GM18861 (cell line): ENCODE results near the gene KRTAP4-12.
"Not testable (repeated sequence)": the region's sequence is repeated elsewhere in the genome, so short reads cannot be mapped to it uniquely, and the experiment has no call there.

ENCODE experiments used
- ATAC-seq: cut with Tn5 transposase; IDR thresholded peaks from one replicate; pipeline ENCODE4 v1.9.1; 2021; ENCODE audit not compliant: unreplicated experiment

The KRTAP4-12 gene

GRCh38 chr17:41098042-41098441, 25.9 kb downstream of the KRTAP4-12 start, which contains the start of gene KRTAP4-8:
Gene KRTAP4-8 (minus strand): TSS chr17:41098142. CDS start chr17:41098084, 58 bp downstream.
- no peak for ATAC-seq

- ATAC-seq: no peak
Measured at GRCh38 chr17:41096055-41096454, 27.9 kb downstream of the KRTAP4-12 start.

DNA sequence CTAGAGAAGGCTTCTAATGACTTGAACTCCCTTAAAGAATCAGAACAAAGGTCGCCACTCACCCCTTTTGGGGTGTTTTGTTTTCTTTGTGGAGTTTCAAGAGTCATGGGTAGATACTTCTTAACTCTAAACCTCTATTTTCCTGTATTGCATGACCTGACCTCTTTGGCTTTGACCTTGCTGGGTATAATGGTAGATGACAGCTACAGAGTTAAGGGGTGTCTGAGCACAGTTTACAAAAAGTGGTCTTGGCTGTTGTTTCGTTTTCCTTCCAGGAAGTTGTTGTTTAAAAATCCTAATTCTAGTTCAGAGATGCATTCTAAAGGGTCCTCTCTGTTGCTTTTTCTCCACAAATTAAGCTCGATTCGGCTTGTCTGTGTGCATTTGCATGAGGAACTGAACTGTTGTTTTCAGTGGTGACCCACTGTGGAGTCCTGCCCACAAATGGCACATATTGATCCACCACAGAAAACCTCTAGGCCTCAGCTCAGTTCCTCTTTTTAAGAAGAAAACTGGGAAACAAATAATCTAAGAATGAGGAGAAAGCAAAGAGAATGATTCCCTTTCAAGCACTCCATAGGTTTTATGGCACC, 35.1 kb downstream of the KRTAP4-12 start:
- ATAC-seq: not testable (repeated sequence)

DNA sequence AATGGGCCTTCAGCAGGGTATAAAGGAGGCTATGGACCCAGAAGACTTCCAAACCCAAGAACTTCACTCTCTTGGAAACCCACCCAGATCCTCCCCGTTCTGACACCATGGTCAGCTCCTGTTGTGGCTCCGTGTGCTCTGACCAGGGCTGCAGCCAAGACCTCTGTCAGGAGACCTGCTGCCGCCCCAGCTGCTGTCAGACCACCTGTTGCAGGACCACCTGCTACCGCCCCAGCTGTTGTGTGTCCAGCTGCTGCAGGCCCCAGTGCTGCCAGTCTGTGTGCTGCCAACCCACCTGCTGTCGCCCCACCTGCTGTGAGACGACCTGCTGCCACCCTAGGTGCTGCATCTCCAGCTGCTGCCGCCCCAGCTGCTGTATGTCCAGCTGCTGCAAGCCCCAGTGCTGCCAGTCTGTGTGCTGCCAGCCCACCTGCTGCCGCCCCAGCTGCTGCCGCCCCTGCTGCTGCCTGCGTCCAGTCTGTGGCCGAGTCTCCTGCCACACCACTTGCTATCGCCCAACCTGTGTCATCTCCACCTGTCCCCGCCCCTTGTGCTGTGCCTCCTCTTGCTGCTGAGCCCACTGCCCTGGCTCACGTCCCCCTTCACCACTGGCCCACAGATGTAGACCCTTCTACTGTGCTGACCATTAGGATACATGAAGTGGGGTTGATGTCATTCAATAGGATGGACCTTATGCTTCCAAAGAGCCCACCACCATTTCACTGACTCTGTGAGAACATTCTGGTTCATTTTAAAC, 39.7 kb downstream of the KRTAP4-12 start, which contains the start of gene KRTAP4-7:
Gene KRTAP4-7, plus strand, starts transcription at position 51 of the 757 bp plus-strand sequence. Its CDS starts 57 bp downstream, at position 108.
- not testable (repeated sequence) for ATAC-seq

DNA sequence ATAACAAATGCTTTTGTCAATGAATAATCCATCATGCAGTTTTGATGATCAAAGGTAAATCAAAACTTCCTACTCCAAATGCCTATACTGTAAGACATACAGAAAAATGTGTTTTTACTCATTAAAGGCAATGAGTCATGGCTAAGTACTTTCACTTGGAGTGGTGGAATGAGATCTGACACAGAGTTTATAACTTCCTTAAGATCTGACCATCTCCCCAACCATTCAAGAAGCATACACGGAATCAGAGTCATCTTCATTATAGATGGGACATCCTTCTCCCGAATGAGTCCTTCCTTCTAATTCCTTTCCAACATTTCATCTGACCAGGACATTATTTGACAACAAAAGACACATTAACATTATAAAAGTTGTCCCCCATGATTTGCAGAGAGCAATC, 40.6 kb downstream of the KRTAP4-12 start:
- not testable (repeated sequence) for ATAC-seq

- no peak for ATAC-seq
Measured at GRCh38 chr17:41082626-41083025, 41.4 kb downstream of the KRTAP4-12 start.

- no peak for ATAC-seq
Measured at GRCh38 chr17:41076788-41077187, 47.2 kb downstream of the KRTAP4-12 start.

DNA sequence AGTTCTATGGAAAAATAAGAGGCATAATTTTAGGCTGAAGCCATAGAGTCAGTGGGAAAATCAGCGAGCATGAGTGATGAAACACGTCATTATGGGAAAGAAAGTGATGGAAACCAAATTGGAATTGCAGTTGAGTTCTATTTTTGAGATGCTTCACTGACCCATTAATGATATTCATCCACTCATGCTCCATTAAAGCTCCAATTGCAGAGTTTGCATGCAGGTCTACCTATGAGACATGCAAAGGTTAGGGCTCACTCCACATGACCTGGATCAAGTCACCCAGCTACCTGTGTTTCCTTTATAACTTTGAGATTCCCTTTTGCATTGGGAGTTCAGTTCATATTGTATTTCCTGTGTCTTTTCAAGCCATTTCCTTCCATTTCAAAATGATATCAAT, 50.3 kb downstream of the KRTAP4-12 start:
- ATAC-seq: no peak
